ENCODE measurements around the gene EHBP1.

DNA sequence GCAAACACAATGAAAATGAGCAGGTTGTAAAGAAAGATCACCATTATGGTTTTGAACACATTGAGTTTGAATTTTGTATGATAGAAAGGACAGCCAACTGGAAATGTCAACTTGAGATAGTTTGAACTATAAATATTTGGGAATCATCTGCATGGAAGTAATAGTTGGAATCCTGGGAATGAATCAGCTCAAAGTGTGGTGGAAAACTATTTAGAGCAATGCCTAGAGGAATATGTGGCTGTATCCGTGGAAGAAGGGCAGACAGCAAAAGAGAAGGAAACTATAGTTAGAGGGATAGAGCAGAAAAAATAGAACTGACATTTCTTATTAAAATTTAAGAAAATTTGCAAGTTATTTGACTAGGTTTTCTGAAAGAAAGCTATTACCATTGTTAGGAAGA is 232.6 kb downstream of the EHBP1 start:
- TF ChIP-seq, protein P1, sequence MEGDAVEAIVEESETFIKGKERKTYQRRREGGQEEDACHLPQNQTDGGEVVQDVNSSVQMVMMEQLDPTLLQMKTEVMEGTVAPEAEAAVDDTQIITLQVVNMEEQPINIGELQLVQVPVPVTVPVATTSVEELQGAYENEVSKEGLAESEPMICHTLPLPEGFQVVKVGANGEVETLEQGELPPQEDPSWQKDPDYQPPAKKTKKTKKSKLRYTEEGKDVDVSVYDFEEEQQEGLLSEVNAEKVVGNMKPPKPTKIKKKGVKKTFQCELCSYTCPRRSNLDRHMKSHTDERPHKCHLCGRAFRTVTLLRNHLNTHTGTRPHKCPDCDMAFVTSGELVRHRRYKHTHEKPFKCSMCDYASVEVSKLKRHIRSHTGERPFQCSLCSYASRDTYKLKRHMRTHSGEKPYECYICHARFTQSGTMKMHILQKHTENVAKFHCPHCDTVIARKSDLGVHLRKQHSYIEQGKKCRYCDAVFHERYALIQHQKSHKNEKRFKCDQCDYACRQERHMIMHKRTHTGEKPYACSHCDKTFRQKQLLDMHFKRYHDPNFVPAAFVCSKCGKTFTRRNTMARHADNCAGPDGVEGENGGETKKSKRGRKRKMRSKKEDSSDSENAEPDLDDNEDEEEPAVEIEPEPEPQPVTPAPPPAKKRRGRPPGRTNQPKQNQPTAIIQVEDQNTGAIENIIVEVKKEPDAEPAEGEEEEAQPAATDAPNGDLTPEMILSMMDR (conservative IDR thresholded peaks at IDR 0.05 in 1 of 2, IDR thresholded peaks at IDR 0.05 in 1 of 2; ENCODE audit: extremely low read depth in 1 of 2, insufficient read depth in 1 of 2, low read depth in 1 of 2, low read length in 2 of 2): no peak
- no peak for TF ChIP-seq EZH2 (IDR thresholded peaks at IDR 0.05; ENCODE audit: borderline replicate concordance, low read length)
